B cell (primary cell): ENCODE data around the gene POGZ. TPM values are rescaled to one million over a fixed set of nuclear protein-coding genes. Genes with fewer than 3 reads are reported as not detected.
"Not testable (repeated sequence)": the region's sequence is repeated elsewhere in the genome, so short reads cannot be mapped to it uniquely, and the experiment has no call there.

Experiments used
- ATAC-seq: fragments of 200-7000 bp; cut with Tn5 transposase; one replicate; pipeline ENCODE4 v1.10.0; 2021; ENCODE audit warnings: low read depth, mild to moderate bottlenecking, moderate number of reproducible peaks, moderate library complexity
- CTCF ChIA-PET: fragments of 350-600 bp; sonication (Branson Sonifier 250); formaldehyde crosslinking; loops from one replicate; lab custom pipeline; 2021; ENCODE audit warnings: antibody characterized with exemption, inconsistent platforms; lab: Charles Lee
- POLR2A ChIA-PET: fragments of 350-600 bp; sonication (Branson Sonifier 250); formaldehyde crosslinking; loops from one replicate; lab custom pipeline; 2021; ENCODE audit warnings: antibody characterized with exemption; lab: Charles Lee
- DNase-seq: peaks from one replicate; pipeline ENCODE4 v3.0.0; 2013
- H2AFZ ChIP-seq: 2 replicates; pipeline ENCODE4 v1.6.1; 2012; ENCODE audit warnings: mild to moderate bottlenecking, low read depth, low read length; ENCODE audit not compliant: insufficient read depth, poor library complexity, severe bottlenecking
- H3K27ac ChIP-seq, 2 donors: 1 replicate in 1 of 2; 2 replicates in 1 of 2; pipeline ENCODE4 v1.5.1; 2012 to 2013; ENCODE audit warnings: low read length in 2 of 2, mild to moderate bottlenecking in 2 of 2, moderate library complexity in 1 of 2
- H3K27me3 ChIP-seq, 4 experiments: fragments of 200-600 bp in 1 of 4; sonication (generic) in 1 of 4; replicated peaks in 1 of 4; 1 replicate in 2 of 4; 2 replicates in 2 of 4; pipeline versions ENCODE4 v1.6.1 to v1.7.0; 2013 to 2016; ENCODE audit warnings: low read length in 3 of 4, mild to moderate bottlenecking in 2 of 4, mixed read lengths in 1 of 4, moderate library complexity in 1 of 4; ENCODE audit not compliant: insufficient read depth in 4 of 4, control insufficient read depth in 3 of 4; ENCODE audit errors: control extremely low read depth in 1 of 4
- H3K36me3 ChIP-seq, 2 experiments: replicated peaks in 1 of 2; 1 replicate in 1 of 2; 2 replicates in 1 of 2; pipeline versions ENCODE4 v1.6.1 to v1.7.1; 2013; ENCODE audit warnings: low read length in 1 of 2; ENCODE audit not compliant: insufficient read depth in 2 of 2, control insufficient read depth in 1 of 2; ENCODE audit errors: control extremely low read depth in 1 of 2, extremely low read depth in 1 of 2
- H3K4me1 ChIP-seq, 2 donors: fragments of 200-600 bp in 1 of 2; sonication (generic) in 1 of 2; 1 replicate in 1 of 2; 2 replicates in 1 of 2; pipeline versions ENCODE4 v1.5.1 to v1.6.1; 2013 to 2017; ENCODE audit warnings: low read length in 2 of 2; ENCODE audit not compliant: control insufficient read depth in 2 of 2, insufficient read depth in 2 of 2
- H3K4me2 ChIP-seq: replicated peaks from 2 replicates; pipeline ENCODE3; 2012; ENCODE audit warnings: mild to moderate bottlenecking, low read depth, low read length; ENCODE audit not compliant: poor library complexity, severe bottlenecking
- H3K4me3 ChIP-seq, 5 experiments: fragments of 200-600 bp in 1 of 5; sonication (generic) in 1 of 5; 1 replicate in 3 of 5; 2 replicates in 2 of 5; pipeline versions ENCODE4 v1.5.1 to v1.7.0; 2011 to 2016; ENCODE audit warnings: low read length in 4 of 5, mild to moderate bottlenecking in 4 of 5, low read depth in 2 of 5, control low read depth in 1 of 5, moderate library complexity in 1 of 5; ENCODE audit not compliant: insufficient read depth in 1 of 5; ENCODE audit errors: control extremely low read depth in 1 of 5, extremely low read depth in 1 of 5
- H3K79me2 ChIP-seq: fragments of 200-600 bp; sonication (generic); one replicate; pipeline ENCODE4 v1.6.0; 2016; ENCODE audit warnings: low read length; ENCODE audit not compliant: control insufficient read depth, insufficient read depth
- H3K9ac ChIP-seq: fragments of 200-600 bp; sonication (generic); 2 replicates; pipeline ENCODE4 v1.6.1; 2017; ENCODE audit warnings: mild to moderate bottlenecking, low read length, moderate library complexity
- H3K9me3 ChIP-seq, 3 donors: one replicate each; pipeline versions ENCODE4 v1.6.1 to v1.7.1; 2013; ENCODE audit warnings: low read length in 2 of 3; ENCODE audit not compliant: control insufficient read depth in 2 of 3, insufficient read depth in 1 of 3; ENCODE audit errors: control extremely low read depth in 1 of 3
- H4K20me1 ChIP-seq: 2 replicates; pipeline ENCODE4 v1.6.0; 2012; ENCODE audit warnings: mild to moderate bottlenecking, low read length; ENCODE audit not compliant: insufficient read depth, control insufficient read depth, poor library complexity, severe bottlenecking
- H3K27ac Mint-ChIP-seq: one replicate; pipeline ENCODE4 v1.8.0; 2021; ENCODE audit warnings: mixed read lengths
- H3K27me3 Mint-ChIP-seq: one replicate; pipeline ENCODE4 v1.8.0; 2021; ENCODE audit warnings: mixed read lengths
- H3K4me1 Mint-ChIP-seq: one replicate; pipeline ENCODE4 v1.8.0; 2021; ENCODE audit warnings: mixed read lengths
- H3K4me3 Mint-ChIP-seq: one replicate; pipeline ENCODE4 v1.8.0; 2021; ENCODE audit warnings: mixed read lengths
- H3K9me3 Mint-ChIP-seq: one replicate; pipeline ENCODE4 v1.8.0; 2022; ENCODE audit warnings: mixed read lengths; ENCODE audit not compliant: insufficient read depth
- CTCF ChIP-seq: fragments of 200-600 bp; IDR thresholded peaks from one replicate; pipeline ENCODE4 v1.8.0; 2022; ENCODE audit warnings: antibody characterized with exemption, mild to moderate bottlenecking
- EZH2 ChIP-seq: IDR thresholded peaks from 2 replicates; pipeline ENCODE4 v1.6.1; 2012; ENCODE audit warnings: borderline replicate concordance, low read depth, mild to moderate bottlenecking, moderate library complexity, low read length; ENCODE audit not compliant: insufficient read depth, poor library complexity, severe bottlenecking
- WGBS: methylation state at CpG from one replicate; pipeline ENCODE4 v1.1.5; 2013; ENCODE audit warnings: missing lambda C conversion rate; ENCODE audit not compliant: insufficient coverage; 5-methylcytosine and 5-hydroxymethylcytosine counted together
- intact Hi-C: fragments of 100-400 bp; cut with micrococcal nuclease; formaldehyde crosslinking; loops from one replicate; pipeline ENCODE4 v1.10.0; 2022
- polyA plus RNA-seq: library from polyadenylated mRNA; depleted of rRNA; stranded (reverse); fragments of >200 nt; gene quantifications from 2 replicates; pipeline ENCODE4 v1.2.3, GENCODE V29; 2012
- total RNA-seq, 2 donors: library from RNA; stranded (reverse); fragments of 120-200 nt in 1 of 2; gene quantifications; 1 replicate in 1 of 2; 2 replicates in 1 of 2; pipeline versions ENCODE4 v1.2.3 to v1.2.4, GENCODE V29; 2013 to 2022

Gene POGZ
- total and polyA plus RNA-seq, 2 donors (not counting 1 experiment from before 2014, with no cell fraction given): 50.2 to 194 TPM

GRCh38 chr1:151399324-151400171, 59.7 kb downstream of the POGZ start, which contains the start of gene PSMB4:
PSMB4 (plus strand) TSS chr1:151399573; CDS start chr1:151399588, 15 bp downstream.
- Mint-ChIP-seq H3K4me3 (peak within 1 kb of the TSS; percentile 93), H3K27me3 (no peaks in the 10 kb centered on the region), H3K9me3 (no peaks in the 10 kb centered on the region), H3K27ac (peak within 1 kb of the TSS; percentile 95), H3K4me1 (peaks cover 26% of the 10 kb centered on the region)
- Histone ChIP-seq H3K27ac (peak within 1 kb of the TSS; percentile 88 to 95), H3K36me3 (peaks cover 2 to 32% of the 10 kb centered on the region in 2 experiments), H4K20me1 (peaks cover 12% of the 10 kb centered on the region), H3K4me3 (peak within 1 kb of the TSS; percentile 91 to 97 (median 92)), H3K27me3 (no peaks in the 10 kb centered on the region), H2AFZ (peak within 1 kb of the TSS; percentile 82), H3K9me3 (no peaks in the 10 kb centered on the region), H3K79me2 (peaks cover 14% of the 10 kb centered on the region), H3K4me2 (peak within 1 kb of the TSS; percentile 91), H3K9ac (peak within 1 kb of the TSS; percentile 99), H3K4me1 (peaks cover 8 to 21% of the 10 kb centered on the region in 2 donors)
- TF ChIP-seq CTCF (peak; percentile 37), EZH2 (no peak)
- ATAC-seq: peak; percentile 94
- ChIA-PET CTCF (interaction anchor here (0.6 to 6.2 kb wide), 5 partner anchors 52 to 98 kb away, joined by 3 to 28 read pairs (median 10); partner anchors contain the start of genes PI4KB and POGZ), POLR2A (interaction anchor here (0.5 to 2.2 kb wide), 6 partner anchors 12 to 342 kb away, joined by 3 to 18 read pairs (median 4); partner anchors contain the start of genes PI4KB and RFX5)
- WGBS: under 1% methylated on average over 61 of the region's 63 CpGs
- intact Hi-C loops: loop anchor here (1.0 to 5.0 kb wide), 9 partner anchors 52 to 439 kb away; partner anchors contain the start of genes C2CD4D, POGZ, PSMD4 and RFX5
- peak; percentile 93 for DNase-seq

- Histone ChIP-seq H3K79me2 (peaks cover 14% of the 10 kb centered on the region), H3K4me1 (peaks cover 8 to 21% of the 10 kb centered on the region in 2 donors), H4K20me1 (peaks cover 12% of the 10 kb centered on the region)
- H3K27ac ChIP-seq, CTCF ChIA-PET, H3K4me3 Mint-ChIP-seq, H3K27me3 Mint-ChIP-seq, H3K36me3 ChIP-seq, H3K27ac Mint-ChIP-seq, H3K9ac ChIP-seq, H3K4me2 ChIP-seq, POLR2A ChIA-PET, ATAC-seq, H3K9me3 ChIP-seq, H2AFZ ChIP-seq, H3K9me3 Mint-ChIP-seq, H3K27me3 ChIP-seq, DNase-seq, H3K4me3 ChIP-seq: not testable (repeated sequence)
- H3K4me1 Mint-ChIP-seq: peaks cover 25% of the 10 kb centered on the region
- WGBS: 100% methylated on average over 2 of the region's 5 CpGs
- intact Hi-C loops: loop anchor here (5.0 kb wide), 1 partner anchor 216 kb away; the partner anchor contains the start of gene SNX27
Observed at GRCh38 chr1:151396265-151396664, 63.0 kb downstream of the POGZ start.
